ENCODE results near the gene ZFR2.
A peak's percentile ranks its signal among the peaks of the same experiment; 100 is the strongest.
"Not testable (repeated sequence)": the region's sequence is repeated elsewhere in the genome, so short reads cannot be mapped to it uniquely, and the experiment has no call there.

ZFR2 gene

DNA sequence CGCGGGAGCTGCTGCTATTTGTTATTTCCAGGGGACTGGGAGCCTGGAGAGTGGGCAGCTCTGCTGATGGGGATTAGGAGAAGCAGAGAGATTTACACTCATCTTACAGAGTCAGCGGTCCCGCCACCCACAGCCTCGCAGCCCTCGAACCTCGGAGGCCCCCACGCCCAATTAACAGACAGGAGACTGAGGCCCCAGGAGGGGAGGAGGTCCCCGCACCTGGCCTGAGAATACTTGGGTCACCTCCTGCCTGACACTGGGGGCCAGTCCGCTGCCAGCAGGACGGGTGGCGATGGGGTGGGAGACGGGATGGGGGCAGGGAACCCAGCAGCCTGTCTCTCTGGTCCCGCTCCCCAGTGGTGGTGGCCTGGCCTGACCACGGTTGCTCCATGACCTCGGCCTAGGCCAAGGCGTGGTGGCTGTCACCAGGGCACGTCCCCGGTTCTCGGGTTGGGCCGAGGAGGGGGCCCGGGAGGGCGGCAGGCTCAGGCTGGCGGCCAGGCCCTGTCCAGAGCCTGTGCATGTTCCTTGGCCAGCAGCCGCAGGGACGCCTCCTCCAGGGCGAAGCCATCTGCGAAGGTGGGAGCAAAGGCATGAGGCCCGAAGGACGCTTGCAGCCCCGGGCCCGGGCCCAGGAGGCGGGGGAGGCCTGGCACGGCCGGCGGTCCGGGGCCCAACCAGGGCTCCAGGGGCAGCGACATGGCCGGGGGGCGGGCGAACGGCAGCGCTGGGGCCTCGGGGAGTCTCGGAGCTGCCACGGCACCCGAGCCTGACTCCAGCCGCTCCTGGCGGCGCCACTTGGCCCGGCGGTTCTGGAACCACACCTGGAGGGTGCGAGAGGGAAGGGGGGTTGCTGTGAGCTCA lies 98.5 kb downstream of the ZFR2 start:
- DNase-seq = no peak

DNA sequence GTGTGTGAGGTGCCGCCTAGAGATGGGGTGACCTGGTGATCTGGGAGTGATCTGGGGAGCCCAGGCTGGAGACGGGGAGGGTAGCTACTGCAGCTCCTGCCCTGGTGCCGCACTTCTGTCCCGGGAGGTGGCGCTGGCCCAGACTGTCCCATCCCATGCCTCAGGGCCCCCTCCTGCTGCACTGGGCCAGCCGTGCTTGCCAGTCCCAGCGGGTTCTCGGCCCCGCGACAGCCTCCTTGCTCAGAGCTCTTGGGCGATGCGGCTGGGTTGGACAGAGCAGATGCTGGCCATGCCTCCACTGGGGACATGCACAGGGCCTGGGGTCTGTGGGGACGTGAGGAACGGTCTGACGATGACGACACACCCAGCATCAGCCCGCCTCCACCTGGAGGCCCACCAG lies 99.3 kb downstream of the ZFR2 start:
- no peak for DNase-seq

DNA sequence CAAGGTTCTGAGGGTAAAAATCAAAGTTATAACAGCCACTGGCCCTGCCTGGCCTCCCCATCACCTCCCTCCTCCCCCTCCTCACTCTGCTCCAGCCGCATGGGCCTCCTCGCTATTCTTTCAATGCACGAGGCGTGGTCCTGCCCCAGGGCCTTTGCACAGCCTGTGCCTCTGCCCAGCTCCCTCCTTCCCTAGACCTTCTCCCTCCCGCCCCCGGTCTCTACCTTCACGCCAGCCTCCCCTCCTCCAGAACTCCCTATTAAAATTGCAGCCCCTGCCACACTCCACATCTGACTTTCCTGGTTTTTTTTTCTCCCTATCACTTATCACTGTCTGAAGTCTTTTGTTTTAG lies 100.1 kb downstream of the ZFR2 start:
- DNase-seq = no peak

DNA sequence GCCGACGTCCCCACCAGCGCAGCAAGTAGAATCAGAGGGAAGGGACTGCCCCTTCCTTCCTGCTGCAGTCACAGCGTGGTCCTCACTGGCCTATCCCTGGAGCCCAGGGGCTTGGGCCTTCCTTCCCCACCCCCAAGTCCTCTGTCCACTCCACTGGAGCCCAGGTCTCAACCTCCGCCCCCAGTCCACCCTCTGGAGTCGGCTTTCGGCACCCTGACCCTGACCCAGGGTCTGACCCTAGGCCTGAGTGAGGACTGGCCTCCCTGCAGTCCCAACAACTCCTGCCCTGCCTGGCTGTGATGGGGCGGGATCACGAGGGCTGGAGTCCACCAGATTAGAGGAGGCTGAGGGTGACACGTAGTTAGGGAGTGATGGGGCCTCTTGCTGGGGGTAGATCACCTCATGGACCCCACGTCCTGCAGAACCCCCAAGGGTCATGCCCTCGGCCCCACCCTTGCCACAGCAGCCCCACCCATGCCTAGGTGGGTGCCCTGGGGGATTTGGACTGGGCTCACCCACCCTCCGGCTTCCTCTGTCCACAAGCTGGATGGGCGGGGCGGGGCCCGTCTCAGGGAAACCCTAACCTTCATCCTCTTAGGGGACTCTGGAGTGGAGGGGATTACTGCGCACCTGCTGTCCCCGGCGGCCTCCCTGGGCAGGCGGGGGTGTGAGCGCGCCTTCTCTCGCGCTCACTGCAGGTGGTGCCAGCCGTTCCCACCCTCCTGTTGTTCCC lies 100.7 kb downstream of the ZFR2 start:
- DNase-seq = no peak

DNA sequence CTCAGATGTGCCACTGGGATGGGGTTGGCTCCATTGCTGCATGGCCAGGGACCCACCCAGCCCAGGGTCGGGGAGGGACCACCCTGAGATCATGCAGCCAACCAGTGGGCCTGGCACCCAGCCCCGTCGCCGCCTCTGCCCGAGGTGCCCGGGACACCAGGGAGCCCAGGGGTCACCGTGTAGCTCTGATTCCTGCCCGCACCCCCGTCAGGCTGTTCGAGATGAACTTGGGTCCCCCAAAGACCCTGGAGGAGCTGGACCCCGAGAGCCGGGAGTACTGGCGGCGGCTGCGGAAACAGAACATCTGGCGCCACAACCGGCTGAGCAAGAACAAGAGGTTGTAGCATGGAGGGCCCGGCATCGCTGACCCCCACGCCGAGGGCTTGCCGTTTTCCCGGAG lies 101.8 kb downstream of the ZFR2 start:
- DNase-seq = no peak

DNA sequence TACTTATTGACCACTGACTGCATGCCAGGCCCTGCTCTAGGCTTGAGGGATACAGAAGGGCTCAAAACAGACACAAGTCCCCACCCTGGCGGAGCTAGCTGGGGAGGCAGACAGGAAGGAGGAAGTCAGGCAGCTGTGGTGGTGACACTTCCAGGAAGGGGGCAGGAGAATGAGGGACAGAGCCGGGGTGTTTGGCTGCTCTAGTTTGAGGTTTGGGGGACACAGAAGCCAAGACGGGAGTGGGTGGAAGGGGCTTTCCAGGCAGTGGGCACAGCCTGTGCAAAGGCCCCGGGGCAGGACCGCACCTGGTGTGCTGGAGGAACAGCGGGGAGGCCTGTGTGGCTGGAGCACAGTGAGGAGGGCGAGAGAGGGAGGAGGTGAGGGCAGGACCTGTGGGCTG lies 102.3 kb downstream of the ZFR2 start:
- no peak for DNase-seq

DNA sequence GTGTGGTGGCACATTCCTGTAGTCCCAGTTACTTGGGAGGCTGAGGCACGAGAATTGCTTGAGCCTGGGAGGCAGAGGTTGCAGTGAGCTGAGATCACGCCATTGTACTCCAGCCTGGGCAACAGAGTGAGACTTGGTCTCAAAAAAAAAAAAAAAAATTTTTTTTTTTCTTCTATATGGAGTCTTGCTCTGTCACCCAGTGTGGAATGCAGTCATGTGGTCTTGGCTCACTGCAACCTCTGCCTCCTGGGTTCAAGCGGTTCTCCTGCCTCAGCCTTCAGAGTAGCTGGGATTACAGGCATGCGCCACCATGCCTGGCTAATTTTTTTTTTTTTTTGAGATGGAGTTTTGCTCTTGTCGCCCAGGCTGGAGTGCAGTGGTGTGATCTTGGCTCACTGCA lies 103.1 kb downstream of the ZFR2 start:
- DNase-seq = not testable (repeated sequence)

DNA sequence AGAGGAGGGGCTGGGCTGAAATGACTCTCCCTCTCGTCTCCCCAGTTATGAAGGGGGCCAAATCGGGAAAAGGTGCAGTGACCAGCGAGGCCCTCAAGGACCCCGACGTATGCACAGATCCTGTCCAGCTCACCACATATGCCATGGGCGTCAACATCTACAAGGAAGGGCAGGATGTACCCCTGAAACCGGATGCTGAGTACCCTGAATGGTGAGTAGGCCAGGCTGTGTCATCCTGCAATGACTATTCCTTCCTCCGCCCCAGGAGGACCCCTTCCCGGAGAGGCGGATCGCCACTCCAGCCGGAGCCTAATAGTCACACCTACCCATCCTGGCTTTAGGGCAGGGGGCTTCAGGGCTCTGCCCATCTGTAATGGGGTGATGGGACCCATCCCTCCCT lies 103.7 kb downstream of the ZFR2 start:
- DNase-seq = no peak

DNA sequence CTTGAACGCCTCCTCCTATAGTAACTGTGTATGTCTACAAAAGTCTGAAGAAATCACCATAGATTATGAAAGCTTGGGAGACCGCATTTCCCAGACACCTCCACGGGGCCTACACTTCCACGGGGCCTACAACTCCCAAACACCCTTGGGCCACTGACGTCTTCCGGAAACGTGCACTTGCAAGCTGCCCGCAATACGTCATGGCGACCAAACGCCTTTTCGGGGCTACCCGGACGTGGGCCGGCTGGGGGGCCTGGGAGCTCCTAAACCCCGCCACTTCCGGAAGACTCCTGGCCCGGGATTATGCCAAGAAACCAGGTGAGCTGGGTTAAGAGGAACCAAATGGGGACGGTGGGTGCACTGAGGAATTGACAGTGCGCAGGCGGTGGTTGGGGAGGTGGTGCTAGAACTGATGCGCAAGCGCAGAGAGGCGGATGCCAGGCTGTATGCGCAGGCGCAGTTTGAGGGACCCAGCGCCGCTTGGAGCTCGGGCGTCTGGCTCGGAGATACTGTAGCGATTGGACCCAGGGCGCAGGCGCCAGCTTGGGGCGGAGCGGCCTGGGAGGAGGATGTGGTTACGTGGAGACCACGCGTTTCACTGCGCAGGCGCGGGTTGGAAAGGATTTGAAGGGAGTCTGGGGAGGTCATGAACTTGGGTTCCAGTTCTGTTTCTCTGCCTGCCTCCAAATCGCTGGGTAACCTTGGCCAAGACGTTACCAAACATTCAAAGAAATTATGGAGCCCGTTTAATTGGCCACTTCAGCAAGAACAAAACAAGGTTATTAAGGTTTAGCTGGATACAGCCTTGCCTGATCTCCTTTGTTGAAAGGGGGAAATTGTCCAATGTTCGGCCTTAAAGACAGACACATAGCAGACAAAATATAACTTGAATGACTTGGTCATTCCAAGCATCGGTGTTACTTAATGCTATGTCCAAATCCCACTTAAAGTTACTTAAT lies 106.1 kb downstream of the ZFR2 start, which contains the start of gene MRPL54:
Gene MRPL54, plus strand, starts transcription at position 182 of the 959 bp plus-strand sequence. Its CDS starts 19 bp downstream, at position 201.
- peak; percentile 99 for DNase-seq

DNA sequence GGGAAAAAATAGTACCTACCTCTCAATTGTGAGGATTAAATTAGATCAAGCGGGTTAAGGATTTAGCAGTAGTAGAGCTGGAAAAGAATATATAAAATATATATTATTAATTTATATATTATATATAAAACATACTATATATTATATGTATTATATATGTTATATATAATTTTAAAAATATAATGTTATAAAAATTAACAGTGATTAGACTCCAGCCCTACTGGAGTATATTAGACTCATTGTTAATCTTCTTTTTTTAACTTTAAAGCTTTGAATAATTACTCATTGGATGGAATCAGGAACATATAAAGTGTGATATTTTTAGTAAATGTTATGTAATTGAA lies 106.7 kb downstream of the ZFR2 start:
- no peak for DNase-seq

DNA sequence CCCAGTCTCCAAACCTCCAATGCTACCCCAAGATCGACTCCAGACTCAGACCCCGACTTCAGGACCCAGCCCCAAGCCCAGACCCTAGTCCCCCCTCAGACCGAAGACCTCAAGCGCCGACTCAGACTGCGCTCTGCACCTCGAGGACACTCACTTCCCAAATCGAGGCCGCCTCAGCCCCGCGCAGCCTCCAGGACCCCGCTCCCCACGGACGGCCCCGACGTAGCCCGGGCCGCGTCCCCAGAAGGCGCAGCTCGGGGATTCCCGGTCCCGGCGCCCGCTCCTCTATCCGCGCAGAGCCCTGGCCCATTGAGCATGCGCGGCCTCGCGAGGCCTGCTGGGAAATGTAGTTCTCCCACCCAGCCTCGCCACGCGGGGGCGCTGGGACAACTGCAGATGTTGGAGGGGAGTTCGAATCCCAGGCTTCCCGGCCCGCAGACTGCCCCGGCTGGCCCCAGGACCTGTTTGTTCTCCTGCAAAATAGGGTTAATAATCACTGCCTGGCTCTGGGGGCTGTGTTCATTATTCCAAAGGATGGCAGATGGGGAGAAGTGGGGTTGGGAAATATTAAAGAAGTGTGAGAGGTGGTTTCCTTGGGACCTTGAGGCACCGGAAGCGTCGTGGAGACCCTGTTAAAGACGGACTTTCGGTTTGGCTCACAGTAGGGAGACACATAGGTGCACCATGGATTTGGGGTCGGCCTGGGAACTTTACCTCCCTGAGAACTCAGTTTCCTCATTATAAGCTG lies 107.3 kb downstream of the ZFR2 start, which contains the start of gene APBA3:
Gene APBA3, minus strand, starts transcription at position 311 of the 748 bp plus-strand sequence. CDS start 1,428 bp downstream, outside the sequence.
- peak; percentile 84 for DNase-seq

DNA sequence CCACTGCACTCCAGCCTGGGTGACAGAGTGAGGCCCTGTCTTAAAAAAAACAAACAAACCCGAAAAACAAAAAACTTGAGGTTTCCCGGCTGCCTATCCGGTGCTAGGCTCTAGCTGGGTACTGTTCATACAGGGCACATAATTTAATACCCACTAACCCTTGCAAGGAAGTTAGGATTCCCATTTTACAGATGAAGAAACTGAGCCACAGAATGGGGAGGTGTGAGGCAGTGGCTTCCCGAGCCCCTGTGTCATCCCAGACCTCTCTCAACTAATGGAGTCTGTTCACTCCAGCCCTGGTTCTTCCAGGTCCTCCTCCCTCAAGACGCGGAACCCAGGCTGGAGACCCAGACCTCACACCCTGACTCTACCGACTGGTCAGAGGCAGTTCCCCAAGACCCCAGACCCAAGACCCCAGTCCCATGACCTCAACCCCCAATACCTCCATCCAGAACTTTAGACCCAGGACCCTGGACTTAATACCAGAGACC lies 107.9 kb downstream of the ZFR2 start:
- no peak for DNase-seq

DNA sequence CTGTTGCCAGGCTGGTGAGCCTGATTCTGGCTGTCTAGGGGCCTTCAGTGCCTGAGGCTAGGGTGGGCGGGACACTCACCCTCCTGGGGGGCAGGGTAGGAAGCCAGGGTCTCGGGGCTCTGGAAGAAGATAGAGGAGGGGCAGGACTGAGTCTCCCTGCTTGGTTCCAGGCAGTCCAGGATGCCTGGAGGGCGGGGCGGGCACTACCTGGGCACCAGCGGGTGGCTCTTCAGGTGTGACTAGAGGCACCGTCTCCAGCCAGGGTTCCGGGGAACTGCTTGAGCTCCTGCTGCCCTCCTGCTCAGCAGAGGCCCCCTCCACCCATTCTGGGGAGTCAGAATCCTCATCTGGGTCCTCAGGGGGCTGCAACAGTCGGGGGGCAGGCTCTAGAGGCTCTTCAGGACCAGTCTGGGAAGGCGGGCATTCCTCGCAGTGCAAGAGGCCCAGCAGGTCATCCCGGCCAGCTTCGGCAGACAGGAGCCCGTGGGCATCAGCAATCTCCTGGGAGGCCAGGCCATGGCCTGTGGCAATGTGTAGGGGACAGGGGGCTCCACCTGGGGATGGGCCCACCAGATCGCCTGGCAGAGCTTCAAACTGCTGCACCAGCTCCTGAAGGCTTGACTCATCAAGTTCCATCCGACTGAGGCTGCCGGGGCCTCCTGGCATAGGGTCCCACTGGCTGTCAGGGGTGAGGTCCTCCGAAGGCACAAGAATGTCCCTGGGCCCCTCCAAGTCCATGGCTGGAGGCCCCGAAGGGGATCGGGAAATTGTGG lies 109.2 kb downstream of the ZFR2 start:
- no peak for DNase-seq

DNA sequence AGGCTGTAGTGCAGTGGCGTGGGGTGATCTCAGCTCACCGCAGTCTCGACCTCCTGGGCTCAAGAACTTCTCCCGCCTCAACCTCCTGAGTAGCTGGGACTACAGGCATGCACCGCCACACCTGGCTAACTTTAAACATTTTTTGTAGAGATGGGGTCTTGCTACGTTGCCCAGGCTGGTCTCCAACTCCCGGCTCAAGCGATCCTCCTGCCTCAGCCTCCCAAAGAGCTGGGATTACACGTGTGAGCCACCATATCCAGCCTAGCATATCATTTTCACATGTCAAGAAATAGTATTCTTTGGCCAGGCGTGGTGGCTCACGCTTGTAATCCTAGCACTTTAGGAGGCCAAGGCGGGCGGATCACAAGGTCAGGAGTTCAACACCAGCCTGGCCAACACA lies 110.5 kb downstream of the ZFR2 start:
- not testable (repeated sequence) for DNase-seq

DNA sequence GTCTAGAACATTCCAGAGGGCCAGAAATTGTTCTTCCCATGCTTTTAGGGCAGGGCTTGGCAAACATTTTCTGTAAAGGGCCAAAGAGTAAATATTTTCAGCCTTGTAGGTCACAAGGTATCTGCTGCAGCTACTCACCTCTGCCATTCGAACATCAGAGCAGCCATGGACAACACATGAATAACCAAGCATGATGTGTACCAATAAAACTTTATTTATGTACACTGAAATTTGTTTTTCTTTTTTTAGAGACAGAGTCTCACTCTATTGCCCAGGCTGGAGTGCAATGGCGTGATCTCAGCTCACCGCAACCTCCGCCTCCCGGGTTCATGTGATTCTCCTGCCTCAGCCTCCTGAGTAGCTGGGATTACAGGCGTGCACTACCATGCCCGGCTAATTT lies 111.1 kb downstream of the ZFR2 start:
- not testable (repeated sequence) for DNase-seq
